HEK293 (cell line): ENCODE measurements around the gene PRMT7.

Source experiments
- GFI1B ChIP-seq: fragments of 450-650 bp; formaldehyde crosslinking; IDR thresholded peaks from 2 replicates; pipeline ENCODE4 v1.5.1; 2016; ENCODE audit warnings: missing biosample characterization, missing genetic modification characterization
- HOXD13 ChIP-seq: sonication (generic); formaldehyde crosslinking; IDR thresholded peaks from 2 replicates; pipeline ENCODE4 v1.8.0; 2022; ENCODE audit warnings: missing genetic modification reagents, borderline replicate concordance
- KLF7 ChIP-seq: fragments of 450-650 bp; formaldehyde crosslinking; IDR thresholded peaks from 2 replicates; pipeline ENCODE4 v1.5.1; 2016; ENCODE audit warnings: missing biosample characterization, missing genetic modification characterization, borderline replicate concordance
- MZF1 ChIP-seq: fragments of 450-650 bp; formaldehyde crosslinking; IDR thresholded peaks from 2 replicates; pipeline ENCODE4 v1.5.1; 2017; ENCODE audit warnings: missing biosample characterization, missing genetic modification characterization, borderline replicate concordance
- OSR2 ChIP-seq: fragments of 450-650 bp; formaldehyde crosslinking; IDR thresholded peaks from 2 replicates; pipeline ENCODE4 v1.5.1; 2016; ENCODE audit warnings: missing biosample characterization, missing genetic modification characterization
- SETDB1 ChIP-seq: IDR thresholded peaks from one replicate; pipeline ENCODE4 v1.6.1; 2017; ENCODE audit warnings: mild to moderate bottlenecking, low read length, moderate library complexity, mixed read lengths; ENCODE audit not compliant: insufficient read length
- TSHZ1 ChIP-seq: fragments of 450-650 bp; formaldehyde crosslinking; IDR thresholded peaks from 2 replicates; pipeline ENCODE4 v1.5.1; 2016; ENCODE audit warnings: missing biosample characterization, missing genetic modification characterization, borderline replicate concordance
- ZBTB1 ChIP-seq: fragments of 450-650 bp; formaldehyde crosslinking; IDR thresholded peaks from 2 replicates; pipeline ENCODE4 v1.5.1; 2016; ENCODE audit warnings: missing biosample characterization, missing genetic modification characterization
- ZFP3 ChIP-seq: fragments of 450-650 bp; formaldehyde crosslinking; IDR thresholded peaks from 2 replicates; pipeline ENCODE4 v1.5.1; 2016; ENCODE audit warnings: low read depth, missing biosample characterization, missing genetic modification characterization
- ZFP69B ChIP-seq: fragments of 450-650 bp; formaldehyde crosslinking; IDR thresholded peaks from 2 replicates; pipeline ENCODE4 v1.5.1; 2016; ENCODE audit warnings: missing biosample characterization, missing genetic modification characterization
- ZNF2 ChIP-seq: fragments of 450-650 bp; formaldehyde crosslinking; IDR thresholded peaks from 2 replicates; pipeline ENCODE4 v1.5.1; 2016; ENCODE audit warnings: missing biosample characterization, missing genetic modification characterization
- ZNF248 ChIP-seq: fragments of 450-650 bp; formaldehyde crosslinking; IDR thresholded peaks from 2 replicates; pipeline ENCODE4 v1.5.1; 2017; ENCODE audit warnings: missing biosample characterization, missing genetic modification characterization
- ZNF292 ChIP-seq: fragments of 450-650 bp; formaldehyde crosslinking; IDR thresholded peaks from 2 replicates; pipeline ENCODE4 v1.5.1; 2016; ENCODE audit warnings: low read depth, missing biosample characterization, missing genetic modification characterization, borderline replicate concordance
- ZNF311 ChIP-seq: fragments of 450-650 bp; formaldehyde crosslinking; IDR thresholded peaks from 2 replicates; pipeline ENCODE4 v1.5.1; 2017; ENCODE audit warnings: missing biosample characterization, missing genetic modification characterization, borderline replicate concordance
- ZNF324 ChIP-seq: fragments of 450-650 bp; formaldehyde crosslinking; IDR thresholded peaks from 2 replicates; pipeline ENCODE4 v1.5.1; 2016; ENCODE audit warnings: missing biosample characterization, missing genetic modification characterization
- ZNF341 ChIP-seq: fragments of 450-650 bp; formaldehyde crosslinking; IDR thresholded peaks from 2 replicates; pipeline ENCODE4; 2016; ENCODE audit warnings: low read depth, missing biosample characterization, missing genetic modification characterization
- ZNF350 ChIP-seq: fragments of 450-650 bp; formaldehyde crosslinking; IDR thresholded peaks from 2 replicates; pipeline ENCODE4 v1.5.0; 2017; ENCODE audit warnings: missing biosample characterization, mild to moderate bottlenecking, missing genetic modification characterization
- ZNF416 ChIP-seq: fragments of 450-650 bp; formaldehyde crosslinking; IDR thresholded peaks from 2 replicates; pipeline ENCODE4 v1.5.1; 2016; ENCODE audit warnings: missing biosample characterization, missing genetic modification characterization
- ZNF571 ChIP-seq: fragments of 450-650 bp; formaldehyde crosslinking; IDR thresholded peaks from 2 replicates; pipeline ENCODE4 v1.5.0; 2017; ENCODE audit warnings: missing biosample characterization, missing genetic modification characterization
- ZNF610 ChIP-seq: fragments of 450-650 bp; formaldehyde crosslinking; IDR thresholded peaks from 2 replicates; pipeline ENCODE4 v1.5.1; 2016; ENCODE audit warnings: missing biosample characterization, missing genetic modification characterization, borderline replicate concordance
- ZNF621 ChIP-seq: fragments of 450-650 bp; formaldehyde crosslinking; IDR thresholded peaks from 2 replicates; pipeline ENCODE4 v1.5.1; 2017; ENCODE audit warnings: missing biosample characterization, missing genetic modification characterization
- ZNF677 ChIP-seq: fragments of 450-650 bp; IDR thresholded peaks from 2 replicates; pipeline ENCODE4 v1.5.0; 2018; ENCODE audit warnings: missing biosample characterization, mild to moderate bottlenecking, missing genetic modification characterization, moderate library complexity
- ZNF701 ChIP-seq: fragments of 450-650 bp; formaldehyde crosslinking; IDR thresholded peaks from 2 replicates; pipeline ENCODE4 v1.5.1; 2016; ENCODE audit warnings: missing biosample characterization, missing genetic modification characterization
- ZNF707 ChIP-seq: fragments of 450-650 bp; formaldehyde crosslinking; IDR thresholded peaks from 2 replicates; pipeline ENCODE4 v1.5.1; 2016; ENCODE audit warnings: missing biosample characterization, missing genetic modification characterization
- ZNF776 ChIP-seq: fragments of 450-650 bp; formaldehyde crosslinking; IDR thresholded peaks from 2 replicates; pipeline ENCODE4 v1.5.0; 2017; ENCODE audit warnings: missing biosample characterization, missing genetic modification characterization, borderline replicate concordance
- ZNF792 ChIP-seq: fragments of 450-650 bp; formaldehyde crosslinking; IDR thresholded peaks from 2 replicates; pipeline ENCODE4 v1.5.1; 2016; ENCODE audit warnings: missing biosample characterization, missing genetic modification characterization
- ZNF843 ChIP-seq: fragments of 450-650 bp; formaldehyde crosslinking; IDR thresholded peaks from 2 replicates; pipeline ENCODE4 v1.5.1; 2016; ENCODE audit warnings: missing biosample characterization, missing genetic modification characterization
- ZSCAN30 ChIP-seq: fragments of 450-650 bp; IDR thresholded peaks from 2 replicates; pipeline ENCODE4 v1.5.1; 2018; ENCODE audit warnings: missing biosample characterization, mild to moderate bottlenecking, missing genetic modification characterization, moderate library complexity
- ZSCAN5A ChIP-seq: fragments of 450-650 bp; formaldehyde crosslinking; IDR thresholded peaks from 2 replicates; pipeline ENCODE4 v1.5.1; 2016; ENCODE audit warnings: missing biosample characterization, missing genetic modification characterization
- TF ChIP-seq, protein P1 (sequence below): fragments of 450-650 bp; formaldehyde crosslinking; IDR thresholded peaks from 2 replicates; pipeline ENCODE4 v1.5.1; 2016; ENCODE audit warnings: missing biosample characterization, missing genetic modification characterization
- TF ChIP-seq, protein P2 (sequence below): fragments of 450-650 bp; formaldehyde crosslinking; IDR thresholded peaks from 2 replicates; pipeline ENCODE4 v1.5.1; 2016; ENCODE audit warnings: missing biosample characterization, missing genetic modification characterization, low read depth

The PRMT7 gene

GRCh38 chr16:68264128-68265077 is 46.4 kb upstream of the PRMT7 start, which contains the start of gene SLC7A6 (continued):
- TF ChIP-seq TSHZ1 (tag by site-specific recombination) (no peak), ZNF341 (tag by site-specific recombination) (no peak), MZF1 (tag by site-specific recombination) (no peak), ZFP69B (tag by site-specific recombination) (peak; percentile 59; the same call in 1 of the 2 replicates), OSR2 (no peak), ZNF416 (tag by site-specific recombination) (no peak), ZNF571 (tag by site-specific recombination) (no peak), ZFP3 (tag by site-specific recombination) (no peak), ZNF621 (tag by site-specific recombination) (no peak), ZNF350 (tag by site-specific recombination) (no peak), ZNF707 (tag by site-specific recombination) (no peak), ZSCAN30 (tag by site-specific recombination) (peak; percentile 47), SETDB1 (no peak), ZSCAN5A (tag by site-specific recombination) (peak; percentile 68; the same call in 1 of the 2 replicates), ZNF2 (tag by site-specific recombination) (peak; percentile 46; the same call in 1 of the 2 replicates), HOXD13 (no peak), KLF7 (no peak; the same call in 1 of the 2 replicates), ZNF248 (tag by site-specific recombination) (no peak), ZNF292 (tag by site-specific recombination) (no peak), GFI1B (tag by site-specific recombination) (no peak), ZNF311 (no peak), ZNF701 (tag by site-specific recombination) (no peak), ZNF776 (no peak), ZBTB1 (tag by site-specific recombination) (no peak), ZNF792 (tag by site-specific recombination) (peak; percentile 77; the same call in 1 of the 2 replicates), ZNF610 (tag by site-specific recombination) (no peak), ZNF677 (tag by site-specific recombination) (no peak), ZNF843 (tag by site-specific recombination) (peak; percentile 58), ZNF324 (tag by site-specific recombination) (peak; percentile 57; the same call in 1 of the 2 replicates)
- TF ChIP-seq, protein P1, sequence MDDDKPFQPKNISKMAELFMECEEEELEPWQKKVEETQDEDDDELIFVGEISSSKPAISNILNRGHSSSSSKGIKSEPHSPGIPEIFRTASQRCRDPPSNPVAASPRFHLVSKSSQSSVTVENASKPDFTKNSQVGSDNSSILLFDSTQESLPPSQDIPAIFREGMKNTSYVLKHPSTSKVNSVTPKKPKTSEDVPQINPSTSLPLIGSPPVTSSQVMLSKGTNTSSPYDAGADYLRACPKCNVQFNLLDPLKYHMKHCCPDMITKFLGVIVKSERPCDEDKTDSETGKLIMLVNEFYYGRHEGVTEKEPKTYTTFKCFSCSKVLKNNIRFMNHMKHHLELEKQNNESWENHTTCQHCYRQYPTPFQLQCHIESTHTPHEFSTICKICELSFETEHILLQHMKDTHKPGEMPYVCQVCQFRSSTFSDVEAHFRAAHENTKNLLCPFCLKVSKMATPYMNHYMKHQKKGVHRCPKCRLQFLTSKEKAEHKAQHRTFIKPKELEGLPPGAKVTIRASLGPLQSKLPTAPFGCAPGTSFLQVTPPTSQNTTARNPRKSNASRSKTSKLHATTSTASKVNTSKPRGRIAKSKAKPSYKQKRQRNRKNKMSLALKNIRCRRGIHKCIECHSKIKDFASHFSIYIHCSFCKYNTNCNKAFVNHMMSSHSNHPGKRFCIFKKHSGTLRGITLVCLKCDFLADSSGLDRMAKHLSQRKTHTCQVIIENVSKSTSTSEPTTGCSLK (tag by site-specific recombination): no peak
- TF ChIP-seq, protein P2, sequence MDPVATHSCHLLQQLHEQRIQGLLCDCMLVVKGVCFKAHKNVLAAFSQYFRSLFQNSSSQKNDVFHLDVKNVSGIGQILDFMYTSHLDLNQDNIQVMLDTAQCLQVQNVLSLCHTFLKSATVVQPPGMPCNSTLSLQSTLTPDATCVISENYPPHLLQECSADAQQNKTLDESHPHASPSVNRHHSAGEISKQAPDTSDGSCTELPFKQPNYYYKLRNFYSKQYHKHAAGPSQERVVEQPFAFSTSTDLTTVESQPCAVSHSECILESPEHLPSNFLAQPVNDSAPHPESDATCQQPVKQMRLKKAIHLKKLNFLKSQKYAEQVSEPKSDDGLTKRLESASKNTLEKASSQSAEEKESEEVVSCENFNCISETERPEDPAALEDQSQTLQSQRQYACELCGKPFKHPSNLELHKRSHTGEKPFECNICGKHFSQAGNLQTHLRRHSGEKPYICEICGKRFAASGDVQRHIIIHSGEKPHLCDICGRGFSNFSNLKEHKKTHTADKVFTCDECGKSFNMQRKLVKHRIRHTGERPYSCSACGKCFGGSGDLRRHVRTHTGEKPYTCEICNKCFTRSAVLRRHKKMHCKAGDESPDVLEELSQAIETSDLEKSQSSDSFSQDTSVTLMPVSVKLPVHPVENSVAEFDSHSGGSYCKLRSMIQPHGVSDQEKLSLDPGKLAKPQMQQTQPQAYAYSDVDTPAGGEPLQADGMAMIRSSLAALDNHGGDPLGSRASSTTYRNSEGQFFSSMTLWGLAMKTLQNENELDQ (tag by site-specific recombination): no peak
